NK-92 (cell line): ENCODE measurements around the gene AP4S1.
"Not testable (repeated sequence)": the region's sequence is repeated elsewhere in the genome, so short reads cannot be mapped to it uniquely, and the experiment has no call there.

Source experiments
- DNase-seq: peaks from one replicate; lab custom pipeline; 2025; ENCODE audit not compliant: unreplicated experiment; lab: John Stamatoyannopoulos, UW

Gene AP4S1, protein sequence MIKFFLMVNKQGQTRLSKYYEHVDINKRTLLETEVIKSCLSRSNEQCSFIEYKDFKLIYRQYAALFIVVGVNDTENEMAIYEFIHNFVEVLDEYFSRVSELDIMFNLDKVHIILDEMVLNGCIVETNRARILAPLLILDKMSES

DNA sequence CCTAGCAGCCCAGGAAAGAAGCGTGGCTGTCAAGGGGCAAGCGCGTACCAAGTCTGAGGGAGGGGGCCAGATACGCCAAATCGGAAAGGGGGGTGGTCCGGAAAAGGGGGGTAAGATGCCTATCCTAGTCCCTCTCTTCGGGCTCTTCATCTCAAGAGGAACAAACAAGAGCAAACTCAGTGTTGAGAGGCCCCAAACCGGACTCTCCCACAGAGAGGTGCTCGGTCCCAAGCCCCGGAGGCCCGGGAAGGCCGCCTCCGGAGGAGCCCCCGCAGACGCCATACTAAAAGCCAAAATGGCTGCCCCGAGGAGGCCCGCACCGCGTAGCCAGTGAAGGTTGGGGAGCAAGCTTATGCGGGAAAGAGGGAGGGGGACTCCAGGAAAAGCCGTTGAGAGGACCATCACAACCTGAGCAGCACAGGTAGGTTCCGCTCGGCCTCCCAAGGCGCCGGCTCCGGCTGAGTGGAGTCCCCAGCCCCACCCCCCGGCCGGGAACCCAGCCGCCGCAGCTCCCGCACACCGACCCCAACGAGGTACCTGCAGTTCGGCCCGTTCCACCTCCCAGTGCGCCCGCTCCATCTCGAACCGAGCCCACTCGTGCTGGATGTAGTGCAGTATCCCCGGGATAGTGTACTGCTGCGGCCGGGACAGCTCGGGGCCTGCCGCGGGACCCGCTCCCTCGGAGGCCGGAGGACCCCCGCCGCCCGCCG is at the start of gene AP4S1:
Gene AP4S1, plus strand, starts transcription at position 283 of the 710 bp plus-strand sequence. CDS start 40,548 bp downstream, outside the sequence.
- no peak for DNase-seq

- no peak for DNase-seq
Measured at GRCh38 chr14:30977752-30978151, 47.7 kb upstream of the AP4S1 start.

GRCh38 chr14:30980106-30980704 is 45.2 kb upstream of the AP4S1 start:
- DNase-seq, result not testable (repeated sequence)

DNA sequence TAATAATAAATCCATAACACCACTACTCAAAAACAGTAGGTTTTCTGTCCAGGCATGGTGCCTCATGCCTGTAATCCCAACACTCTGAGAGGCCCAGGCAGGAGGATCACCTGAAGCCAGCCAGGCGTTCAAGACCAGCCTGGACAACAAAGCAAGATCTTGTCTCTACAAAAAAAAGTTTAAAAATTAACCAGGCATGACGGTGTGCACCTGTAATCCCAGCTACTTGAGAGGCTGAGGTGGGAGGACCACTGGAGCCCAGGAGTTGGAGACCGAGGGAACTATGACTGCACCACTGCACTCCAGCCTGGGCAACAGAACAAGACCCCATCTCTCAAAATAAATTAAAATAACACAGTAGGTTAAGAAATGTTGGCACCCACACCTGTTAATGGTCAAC is 44.5 kb upstream of the AP4S1 start:
- DNase-seq, result no peak

DNA sequence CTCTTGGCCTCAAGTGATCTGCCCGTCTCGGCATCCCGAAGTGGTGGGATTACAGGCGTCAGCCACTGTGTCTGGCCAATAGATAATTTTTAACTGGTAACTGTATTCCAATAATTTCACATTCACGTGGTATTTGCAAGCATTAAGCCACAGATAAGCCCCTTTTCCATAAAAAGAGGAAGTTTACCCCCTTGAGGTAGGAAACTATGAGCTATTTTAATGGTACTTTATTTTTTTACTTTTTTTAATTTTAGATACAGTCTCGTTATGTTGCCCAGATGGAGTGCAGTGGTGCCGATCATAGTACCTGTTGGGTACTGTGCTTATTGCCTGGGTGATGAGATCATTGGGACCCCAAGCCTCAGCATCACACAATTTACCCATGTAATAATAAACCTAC is 42.9 kb upstream of the AP4S1 start:
- no peak for DNase-seq

- no peak for DNase-seq
Measured at GRCh38 chr14:30983858-30984257, 41.6 kb upstream of the AP4S1 start.

DNA sequence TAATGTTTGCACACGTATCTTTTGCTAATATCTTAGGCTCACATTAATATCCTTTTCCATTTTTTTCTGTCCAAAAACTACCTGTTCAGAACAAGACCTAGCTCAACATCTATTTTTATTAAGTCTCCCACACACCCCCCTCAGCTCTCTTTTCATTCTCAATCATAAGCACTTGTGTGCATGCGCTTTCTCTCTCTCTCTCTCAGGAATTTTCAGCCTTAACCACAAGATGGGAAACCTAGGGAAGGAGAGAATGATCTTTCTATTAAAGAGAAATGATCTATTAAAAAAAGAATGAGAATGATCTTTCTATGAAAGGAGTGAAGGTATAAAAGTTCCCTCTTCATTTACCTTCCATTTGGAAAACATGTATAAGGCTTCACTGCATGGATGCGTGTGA is 39.7 kb upstream of the AP4S1 start:
- no peak for DNase-seq

DNA sequence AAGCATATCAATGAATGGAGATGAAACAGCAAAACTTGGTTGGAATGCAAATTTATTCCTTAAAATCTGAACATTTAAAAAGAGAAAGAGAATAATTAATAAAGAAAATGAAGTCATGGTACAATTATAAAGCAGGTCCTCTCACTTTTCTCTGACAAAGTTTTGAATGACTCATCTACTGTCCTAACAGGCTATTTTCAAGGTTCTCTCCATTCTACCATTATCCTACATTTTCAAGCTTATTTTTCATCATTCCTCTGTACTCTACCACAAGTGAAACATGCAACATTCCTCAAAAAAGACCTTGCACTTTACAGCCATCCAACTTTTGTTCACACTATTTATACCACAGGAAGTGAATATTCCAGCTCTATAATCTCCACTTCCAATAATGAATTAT is 36.9 kb upstream of the AP4S1 start:
- DNase-seq, result no peak

DNA sequence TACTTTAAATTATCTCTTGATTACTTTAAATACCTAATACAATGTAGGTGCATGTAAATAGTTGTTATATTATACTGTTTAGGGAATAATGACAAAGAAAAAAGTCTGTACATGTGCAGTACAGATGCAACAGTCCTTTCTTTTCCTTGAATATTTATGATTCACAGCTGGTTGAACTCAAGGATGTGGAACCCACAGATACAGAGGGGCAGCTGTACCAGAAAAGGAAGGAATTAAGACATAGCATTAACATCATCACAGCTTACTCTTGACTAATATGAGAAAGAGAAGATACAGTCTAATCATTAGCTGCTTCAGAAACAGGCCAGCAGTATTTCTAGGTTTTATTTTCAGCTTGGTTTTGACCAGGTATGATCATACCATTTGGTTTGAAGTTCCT is 34.7 kb upstream of the AP4S1 start:
- no peak for DNase-seq

DNA sequence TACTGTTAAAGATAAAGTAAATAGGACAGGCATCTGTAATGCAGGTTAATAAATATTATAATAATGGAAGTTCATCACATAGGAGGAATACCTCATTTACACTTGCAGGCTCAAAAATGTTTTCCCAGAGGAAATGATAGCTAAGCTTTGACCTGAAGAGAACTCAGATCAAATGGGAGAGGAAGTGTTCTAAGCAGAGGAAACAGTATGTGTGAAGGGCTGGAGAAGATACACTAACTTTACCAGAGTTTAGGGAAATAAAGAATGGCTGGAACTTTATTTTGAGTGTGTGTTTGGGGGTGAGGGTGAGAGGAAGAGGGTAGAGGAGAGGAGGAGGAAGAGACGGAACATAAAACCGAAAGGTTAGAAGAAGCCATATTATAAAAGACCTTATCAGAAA is 34.0 kb upstream of the AP4S1 start:
- no peak for DNase-seq

DNA sequence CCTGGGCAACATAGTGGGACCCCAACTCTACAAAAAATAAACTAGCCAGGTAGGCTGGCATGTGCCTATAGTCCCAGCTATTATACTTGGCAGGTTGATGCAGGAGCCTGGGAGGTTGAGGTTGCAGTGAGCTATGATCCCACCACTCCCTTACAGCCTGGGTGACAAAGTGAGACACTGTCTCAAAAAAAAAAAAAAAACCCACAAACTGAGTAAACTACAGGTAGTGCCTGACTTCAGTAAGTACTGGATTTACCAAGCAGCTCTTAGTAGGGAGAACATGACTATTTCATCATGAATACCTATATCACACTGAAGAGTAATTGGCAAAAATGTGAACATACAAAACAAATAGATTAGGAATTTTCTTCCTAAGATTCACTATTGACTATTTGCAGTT is 32.4 kb upstream of the AP4S1 start:
- DNase-seq, result no peak

- DNase-seq, result no peak
Measured at GRCh38 chr14:30994681-30995620, 30.5 kb upstream of the AP4S1 start.

GRCh38 chr14:30995689-30996088 is 29.8 kb upstream of the AP4S1 start:
- no peak for DNase-seq

DNA sequence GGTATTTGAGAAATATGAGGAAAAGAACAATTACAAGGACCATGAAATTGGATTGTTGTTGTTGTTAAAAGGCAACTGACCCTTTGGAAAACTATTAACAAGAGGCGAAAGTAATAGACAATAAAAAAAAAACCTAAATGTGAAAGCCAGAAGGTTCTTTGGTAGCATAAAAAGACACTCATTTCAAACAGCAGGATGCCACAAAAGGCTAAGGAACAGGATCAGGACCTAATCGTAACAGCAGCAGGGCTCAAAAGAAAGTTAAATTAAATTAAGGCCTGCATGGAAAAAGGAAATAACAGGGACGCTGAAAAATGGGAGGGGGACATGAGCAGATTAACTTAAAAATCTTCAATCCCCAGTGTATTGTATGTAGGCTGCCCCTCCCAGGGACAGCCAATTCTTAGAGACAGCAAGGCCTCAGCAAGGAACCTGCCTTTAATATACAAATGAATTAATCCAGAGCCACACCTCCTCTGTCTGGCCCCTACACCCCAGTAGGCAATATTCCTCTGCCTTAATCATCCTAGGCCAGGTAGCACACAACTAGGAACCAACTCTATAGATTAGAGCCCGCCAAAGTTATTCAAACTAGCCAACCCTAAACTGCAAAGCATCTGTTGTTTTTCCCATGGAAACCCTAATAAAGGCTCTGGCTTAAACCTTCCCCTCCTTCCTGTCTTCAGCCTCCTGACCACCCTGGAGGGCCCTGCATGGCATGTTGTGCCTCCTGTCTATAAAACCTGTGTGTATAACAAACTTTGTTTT is 28.4 kb upstream of the AP4S1 start:
- DNase-seq, result no peak

- no peak for DNase-seq
Measured at GRCh38 chr14:30998100-30998706, 27.2 kb upstream of the AP4S1 start.

GRCh38 chr14:30999038-30999773 is 26.2 kb upstream of the AP4S1 start:
- DNase-seq, result no peak

DNA sequence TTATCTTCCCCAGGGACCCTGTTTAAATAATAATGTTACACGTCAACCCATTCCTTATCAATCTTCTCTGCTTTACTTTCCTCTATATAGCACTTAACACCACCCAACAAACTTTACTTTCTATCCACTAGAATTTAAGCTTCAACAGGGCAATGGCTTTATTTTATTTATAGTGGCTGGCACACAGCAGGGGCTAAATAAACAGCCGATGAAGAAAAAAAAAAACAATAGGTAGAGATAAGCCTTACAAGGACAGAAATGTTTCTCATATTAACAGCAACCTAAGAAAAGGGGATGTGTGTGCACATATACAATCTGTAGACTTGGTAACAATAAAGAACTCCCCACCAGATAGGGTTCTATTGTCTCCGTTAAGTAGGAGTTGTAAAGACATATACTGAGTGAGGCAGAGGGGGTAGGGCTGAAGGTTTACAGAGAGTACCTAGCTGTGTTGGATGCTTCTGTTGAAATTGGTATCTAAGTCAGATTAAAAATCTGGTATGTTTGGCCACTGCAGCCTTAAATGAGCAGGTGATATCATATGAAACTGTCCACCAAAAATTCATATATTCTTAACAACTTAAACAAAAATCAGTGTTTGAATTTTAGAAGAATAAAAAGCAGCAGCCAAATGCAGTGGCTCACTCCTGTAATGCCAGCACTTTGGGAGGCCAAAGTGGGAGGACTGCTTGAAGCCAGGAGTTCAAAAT is 24.7 kb upstream of the AP4S1 start:
- DNase-seq, result no peak

DNA sequence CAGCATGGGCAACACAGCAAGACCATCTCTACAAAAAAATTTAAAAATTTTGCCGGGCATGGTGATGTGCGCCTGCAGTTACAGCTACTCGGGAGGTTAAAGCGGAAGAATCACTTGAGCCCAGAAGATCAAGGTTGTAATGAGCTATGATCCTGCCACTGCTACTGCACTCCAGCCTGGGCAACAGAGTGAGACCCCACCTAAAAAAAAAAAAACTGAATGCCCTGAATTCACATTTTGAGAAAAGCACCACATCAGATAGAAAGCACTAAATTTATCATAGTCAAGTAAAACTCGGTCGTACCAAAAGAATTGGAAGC is 24.1 kb upstream of the AP4S1 start:
- DNase-seq, result no peak

DNA sequence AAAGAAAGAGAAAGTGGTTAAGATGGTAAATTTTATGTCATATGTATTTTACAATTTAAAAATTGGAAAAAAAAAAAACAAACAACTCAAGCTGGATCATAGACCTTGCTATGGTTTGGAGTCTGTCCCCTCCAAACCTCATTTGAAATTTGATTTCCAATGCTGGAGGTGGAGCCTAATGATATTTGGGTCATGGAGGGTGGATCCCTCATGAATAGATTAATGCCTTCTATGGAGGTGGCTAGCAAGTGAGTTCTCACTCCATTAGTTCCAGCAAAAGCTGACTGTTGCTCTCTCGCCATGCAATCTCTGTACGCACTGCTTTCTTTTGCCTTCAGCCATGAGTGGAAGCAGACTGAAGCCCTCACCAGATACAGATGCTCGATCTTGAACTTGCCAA is 22.2 kb upstream of the AP4S1 start:
- DNase-seq, result no peak
